ENCODE data around the gene ATXN7.

The ATXN7 gene

DNA sequence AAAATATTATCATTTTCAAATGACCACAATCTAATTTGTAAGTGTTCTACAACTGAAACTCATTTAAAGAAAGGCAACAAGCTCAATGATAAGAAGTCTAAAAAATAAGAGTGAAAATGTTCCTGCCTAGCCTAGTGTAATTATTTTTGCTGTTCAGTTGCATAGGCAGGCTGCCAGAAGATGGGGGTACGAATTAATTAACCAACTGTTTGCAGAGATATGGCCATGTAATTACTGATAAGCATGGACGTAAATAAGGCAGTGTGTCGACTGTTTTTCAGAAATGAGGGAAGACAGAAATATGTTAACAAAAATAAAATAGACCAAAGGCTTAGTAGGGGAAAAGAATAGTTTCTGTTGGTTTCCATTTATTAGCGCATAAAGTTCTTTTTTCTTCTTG lies 73.3 kb downstream of the ATXN7 start:
- peak; percentile 90 for DNase-seq (ENCODE audit: low spot score)

GRCh38 chr3:63937661-63938651 lies 74.3 kb downstream of the ATXN7 start:
- DNase-seq (ENCODE audit: low spot score), result peak; percentile 81

GRCh38 chr3:63940389-63940757 lies 76.7 kb downstream of the ATXN7 start:
- no peak for DNase-seq (ENCODE audit: low spot score)

DNA sequence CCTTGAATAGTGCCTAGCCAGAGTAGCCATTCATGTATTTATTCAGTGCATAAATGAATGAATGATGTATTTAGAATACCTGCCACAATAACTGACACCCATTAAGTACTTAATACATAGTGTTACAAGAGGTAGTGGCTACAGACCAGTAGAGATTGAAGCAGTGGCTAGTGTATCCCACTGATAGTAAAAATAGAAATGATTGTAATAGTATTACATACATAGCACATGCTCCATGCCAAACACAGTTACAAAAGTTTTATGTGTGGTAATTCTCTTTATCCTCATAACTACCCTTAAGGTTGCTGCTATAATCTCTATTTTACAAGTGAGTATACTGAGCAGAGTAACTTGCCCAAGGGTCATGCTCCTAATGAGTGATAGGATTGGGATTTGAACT lies 78.9 kb downstream of the ATXN7 start:
- DNase-seq (ENCODE audit: low spot score), result no peak

- no peak for DNase-seq (ENCODE audit: low spot score)
Observed at GRCh38 chr3:63943678-63944077, 80.0 kb downstream of the ATXN7 start.

- DNase-seq (ENCODE audit: low spot score), result peak; percentile 50
Observed at GRCh38 chr3:63945558-63946096, 82.0 kb downstream of the ATXN7 start.

DNA sequence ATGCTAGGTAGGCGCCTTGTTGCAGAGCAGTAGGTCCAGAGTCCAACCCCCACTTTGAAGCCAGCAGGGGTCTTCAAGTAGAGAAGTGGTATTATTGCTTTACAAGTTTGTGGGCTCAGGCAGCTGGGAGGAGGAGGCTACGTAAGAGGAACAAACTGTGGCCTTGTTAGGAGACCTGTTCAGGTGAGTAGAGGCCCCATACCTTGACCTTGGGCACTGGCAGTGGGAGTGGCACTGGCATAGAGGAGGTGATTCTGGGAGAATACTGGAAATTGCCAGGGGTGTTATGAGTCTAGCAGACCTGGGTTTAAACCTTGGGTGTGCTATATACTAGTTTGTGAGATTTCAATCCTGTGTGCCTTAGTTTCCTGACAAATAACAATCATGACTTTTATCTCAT lies 83.1 kb downstream of the ATXN7 start:
- no peak for DNase-seq (ENCODE audit: low spot score)

DNA sequence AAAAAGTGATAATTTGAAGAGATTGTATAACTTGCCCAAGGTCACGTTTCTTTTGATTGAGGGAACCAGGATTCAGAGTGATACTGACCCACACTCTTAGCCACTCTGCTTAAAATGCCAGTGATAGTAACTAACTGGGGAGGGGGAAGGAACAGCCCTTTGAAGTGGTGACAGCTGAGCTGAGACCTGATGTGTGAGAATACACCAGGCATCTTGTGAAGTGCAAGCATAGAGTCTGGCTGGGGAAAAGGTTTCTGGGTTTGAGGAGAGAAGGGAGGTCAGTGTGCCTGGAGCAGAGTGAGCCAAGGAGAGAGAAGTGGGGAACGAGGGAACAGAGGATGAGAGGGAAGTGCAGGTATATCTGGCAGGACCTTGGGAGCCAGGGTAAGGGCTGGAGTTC lies 83.9 kb downstream of the ATXN7 start:
- no peak for DNase-seq (ENCODE audit: low spot score)

GRCh38 chr3:63949005-63949404 lies 85.3 kb downstream of the ATXN7 start:
- no peak for DNase-seq (ENCODE audit: low spot score)

GRCh38 chr3:63950698-63951097 lies 87.0 kb downstream of the ATXN7 start:
- DNase-seq (ENCODE audit: low spot score), result no peak

- no peak for DNase-seq (ENCODE audit: low spot score)
Observed at GRCh38 chr3:63951492-63952247, 88.0 kb downstream of the ATXN7 start.

- DNase-seq (ENCODE audit: low spot score), result peak; percentile 52
Observed at GRCh38 chr3:63952248-63952594, 88.6 kb downstream of the ATXN7 start.

DNA sequence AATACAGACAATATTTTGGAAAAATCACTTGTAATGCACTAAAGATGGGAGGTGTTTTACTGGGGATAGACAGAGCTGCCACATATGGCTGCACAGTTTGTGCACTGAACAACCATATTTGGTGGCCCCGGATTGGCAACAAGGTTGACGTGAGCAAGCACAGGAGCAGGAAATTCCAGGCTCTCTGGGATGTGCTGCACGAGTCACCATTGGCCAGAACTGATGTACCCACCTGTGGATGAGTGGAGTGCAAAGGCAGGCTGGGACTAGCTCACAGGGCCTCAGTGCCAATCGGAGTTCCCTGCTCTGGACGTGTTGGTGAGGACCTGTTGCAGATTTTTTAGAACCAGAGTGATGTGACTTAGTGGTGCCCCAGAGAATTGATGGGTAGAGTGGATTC lies 90.5 kb downstream of the ATXN7 start:
- no peak for DNase-seq (ENCODE audit: low spot score)

DNA sequence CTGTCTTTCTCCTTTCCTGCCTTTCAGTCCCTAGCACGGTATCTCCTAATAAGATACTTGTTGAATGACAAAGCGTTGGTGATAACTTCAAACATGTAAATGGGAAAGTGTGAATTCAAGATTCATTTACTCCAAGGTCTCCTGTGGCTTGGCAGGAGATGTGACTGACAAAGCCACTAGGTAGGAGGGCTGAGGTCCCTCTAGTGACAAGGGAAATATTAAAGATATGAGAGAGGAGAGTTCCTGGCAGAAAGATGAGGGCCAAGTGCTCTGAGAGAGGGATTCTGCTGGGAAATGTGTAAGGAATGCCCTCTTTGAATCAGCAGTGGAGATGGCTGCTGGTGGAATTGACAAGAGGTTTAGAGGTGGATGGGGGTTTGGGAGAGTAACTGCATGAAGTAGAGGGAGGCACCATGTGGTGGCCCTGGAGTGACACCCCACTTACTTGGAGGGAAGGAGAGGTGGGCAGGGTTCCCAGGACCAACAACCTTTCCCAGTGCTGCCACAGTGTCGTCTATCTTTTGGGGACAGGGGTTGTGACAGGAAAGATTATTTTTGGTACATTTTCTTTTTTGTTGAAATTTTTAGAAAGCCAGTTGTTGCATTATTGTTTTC lies 91.5 kb downstream of the ATXN7 start:
- no peak for DNase-seq (ENCODE audit: low spot score)

GRCh38 chr3:63955830-63956545 lies 92.3 kb downstream of the ATXN7 start:
- DNase-seq (ENCODE audit: low spot score), result no peak

DNA sequence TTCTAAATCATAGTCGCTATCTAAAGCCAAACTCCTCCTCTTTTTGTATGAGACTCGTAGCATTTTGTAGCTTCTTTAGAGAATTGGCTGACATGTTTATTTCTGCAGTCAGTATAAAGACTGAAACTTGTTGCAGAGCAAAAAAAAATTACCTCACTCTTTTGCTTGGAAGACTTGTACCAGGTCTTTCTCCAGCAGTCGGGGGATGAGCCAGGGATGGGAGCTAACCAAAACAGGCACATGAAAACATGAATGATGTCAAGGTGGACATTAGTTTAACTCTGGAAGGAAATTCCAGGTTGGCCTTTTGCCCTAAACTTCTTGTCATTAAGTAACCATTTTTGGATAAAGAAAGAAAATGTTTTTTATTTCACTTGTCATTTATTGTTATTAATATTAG lies 95.5 kb downstream of the ATXN7 start:
- DNase-seq (ENCODE audit: low spot score), result no peak

GRCh38 chr3:63960048-63960711 lies 96.5 kb downstream of the ATXN7 start:
- peak; percentile 79 for DNase-seq (ENCODE audit: low spot score)

- DNase-seq (ENCODE audit: low spot score), result peak; percentile 87
Observed at GRCh38 chr3:63961891-63962290, 98.2 kb downstream of the ATXN7 start.

DNA sequence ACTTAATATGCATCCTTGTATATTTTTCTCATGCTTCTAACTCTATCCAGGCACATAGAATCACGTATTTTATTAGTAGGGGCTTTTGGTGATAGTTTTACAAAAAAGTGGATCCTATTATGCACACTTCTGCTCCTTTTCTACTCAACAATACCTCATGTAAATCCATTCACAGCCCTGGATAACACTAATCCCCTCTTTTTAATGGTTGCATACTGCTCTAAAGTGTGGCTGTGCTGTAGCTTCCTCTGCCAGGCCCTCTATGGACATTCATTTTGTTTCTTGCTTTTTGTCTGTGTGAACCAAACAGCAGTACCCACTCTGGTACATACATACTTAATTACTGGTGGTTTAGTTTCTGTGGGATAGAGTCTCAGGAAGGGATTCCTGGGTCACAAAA lies 99.8 kb downstream of the ATXN7 start:
- no peak for DNase-seq (ENCODE audit: low spot score)

- peak; percentile 38 for DNase-seq (ENCODE audit: low spot score)
Observed at GRCh38 chr3:63964681-63965485, 101.2 kb downstream of the ATXN7 start.
